ENCODE measurements around the gene LUC7L. TPM values are rescaled to one million over a fixed set of nuclear protein-coding genes. Genes with fewer than 3 reads are reported as not detected.

Gene LUC7L
- total and polyA plus RNA-seq, 2 of the 8 experiments (the other 6 are each of a cell fraction or from before 2014, with no cell fraction given), result 49.7 to 129 TPM

GRCh38 chr16:260326-260725, 31.1 kb upstream of the LUC7L start:
- CTCF ChIA-PET (ENCODE audit: partially characterized antibody), result interaction anchor here (0.6 kb wide), 1 partner anchor 185 kb away, joined by 3 read pairs; no protein-coding TSS in a partner anchor

More at GRCh38 chr16:260326-260725, 31.1 kb upstream of the LUC7L start:
- H3K36me3 ChIP-seq (ENCODE audit: control insufficient read depth in 2 of 4, insufficient read depth in 4 of 4, low read length in 3 of 4), result peaks cover 5 to 13% (median 10%) of the 10 kb centered on the region in 4 experiments; a peak in 6 of 8 replicates
- peak overlapping the region; percentile 66; the same call in 1 of the 2 replicates for H2BK5ac ChIP-seq (ENCODE audit: low read depth, low read length)
- no peak for DNase-seq (ENCODE audit: low read depth in 1 of 2, low spot score in 2 of 2)
- no peaks in the 10 kb centered on the region for H3K79me1 ChIP-seq (ENCODE audit: low read depth, low read length)
- H4K91ac ChIP-seq (replicated peaks; ENCODE audit: insufficient read length, low read length), result no peak overlapping the region
- H3K4ac ChIP-seq (replicated peaks; ENCODE audit: insufficient read length, low read depth, low read length), result no peak overlapping the region
- H4K5ac ChIP-seq (ENCODE audit: insufficient read length, low read depth, low read length), result no peak overlapping the region
- H3K9me3 ChIP-seq (ENCODE audit: insufficient read depth in 2 of 2, low read depth in 1 of 2, low read length in 1 of 2), result no peaks in the 10 kb centered on the region
- no peak overlapping the region for H2BK15ac ChIP-seq (ENCODE audit: low read length)
- no peak for TF ChIP-seq SRF (IDR thresholded peaks at IDR 0.05; ENCODE audit: low read depth, low read length)
- no peak for TF ChIP-seq RNF2 (IDR thresholded peaks at IDR 0.05; ENCODE audit: borderline replicate concordance, low read depth, low read length, missing control alignments, poor library complexity, severe bottlenecking)
- TF ChIP-seq CEBPB (IDR thresholded peaks at IDR 0.05; ENCODE audit: low read depth, low read length), result no peak
- no peak for TF ChIP-seq CHD2 (IDR thresholded peaks at IDR 0.05; ENCODE audit: low read length)
- H3K9ac ChIP-seq (replicated peaks in 1 of 4; ENCODE audit: extremely low read depth in 1 of 4, low read depth in 3 of 4, low read length in 3 of 4), result no peak overlapping the region
- H3K4me3 ChIP-seq (ENCODE audit: extremely low read depth in 1 of 4, insufficient read depth in 2 of 4, low read depth in 3 of 4, low read length in 4 of 4), result no peak overlapping the region
- no peak overlapping the region for H3K18ac ChIP-seq (ENCODE audit: extremely low read depth, low read length)
- H3K56ac ChIP-seq (replicated peaks; ENCODE audit: insufficient read length, low read depth, low read length), result no peak overlapping the region
- H2BK20ac ChIP-seq (ENCODE audit: low read length), result no peak overlapping the region
- no peak overlapping the region for H2BK120ac ChIP-seq (replicated peaks; ENCODE audit: low read depth, low read length)
- H2AFZ ChIP-seq (ENCODE audit: low read length), result no peak overlapping the region
- no peaks in the 10 kb centered on the region for H3K27me3 ChIP-seq (replicated peaks in 1 of 4; ENCODE audit: control insufficient read depth in 3 of 4, extremely low read depth in 1 of 4, insufficient read depth in 3 of 4, low read length in 3 of 4)
- peaks cover 0 to 12% of the 10 kb centered on the region in 2 experiments for H4K20me1 ChIP-seq (replicated peaks in 1 of 2; ENCODE audit: control insufficient read depth in 1 of 2, insufficient read depth in 2 of 2, low read length in 2 of 2)
- H3K27ac ChIP-seq (ENCODE audit: low read depth, low read length), result no peak overlapping the region
- no peak overlapping the region for H3K23ac ChIP-seq (ENCODE audit: insufficient read length)
- H2AK5ac ChIP-seq (ENCODE audit: low read depth, low read length), result no peak overlapping the region
- H4K8ac ChIP-seq (ENCODE audit: extremely low read depth, insufficient read depth, low read length), result no peak overlapping the region
- no peaks in the 10 kb centered on the region for H3K23me2 ChIP-seq (ENCODE audit: low read depth, low read length)
- no peaks in the 10 kb centered on the region for H3K79me2 ChIP-seq (ENCODE audit: control insufficient read depth in 1 of 2, insufficient read depth in 2 of 2, low read length in 2 of 2)
- H3K14ac ChIP-seq (ENCODE audit: insufficient read length), result no peak overlapping the region
- no peak for FAIRE-seq
- POLR2A ChIA-PET (ENCODE audit: partially characterized antibody), result interaction anchor here (2.0 kb wide), 1 partner anchor 9 kb away, joined by 4 read pairs; no protein-coding TSS in a partner anchor
- WGBS, 2 experiments (ENCODE audit: extremely low coverage in 1 of 2, insufficient coverage in 1 of 2, insufficient read length in 1 of 2, insufficient replicate concordance in 2 of 2, low coverage in 1 of 2, low lambda C conversion rate in 2 of 2, missing lambda C conversion rate in 1 of 2), result 94% methylated on average over 19 of the region's 19 CpGs; no CpG with 5 or more reads in 1 of the 2 experiments
- no peak overlapping the region for H2BK12ac ChIP-seq (ENCODE audit: low read depth, low read length)
- no peaks in the 10 kb centered on the region for H3K4me1 ChIP-seq (replicated peaks in 1 of 4; ENCODE audit: control insufficient read depth in 3 of 4, insufficient read depth in 4 of 4, low read length in 3 of 4)
- no peak overlapping the region for H3K4me2 ChIP-seq (ENCODE audit: insufficient read depth in 1 of 2, low read depth in 2 of 2, low read length in 2 of 2)
